ENCODE data around the gene TLL2.

DNA sequence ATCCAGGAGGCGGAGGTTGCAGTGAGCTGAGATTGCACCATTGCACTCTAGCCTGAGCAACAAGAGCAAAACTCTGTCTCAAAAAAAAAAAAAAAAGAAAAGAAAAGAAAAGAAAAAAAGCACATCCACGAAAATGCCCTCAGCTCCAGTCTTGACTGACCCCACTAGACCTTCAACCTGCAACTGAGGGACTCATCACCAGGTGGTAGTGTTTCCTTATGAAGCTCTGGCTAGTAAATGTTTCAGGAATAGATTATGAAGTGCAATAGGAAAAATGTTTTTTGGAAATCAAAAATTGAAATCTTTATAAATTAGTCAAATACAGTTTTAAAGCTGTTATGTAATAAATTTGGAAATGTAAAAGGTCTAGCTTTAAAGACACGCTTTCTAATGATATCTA, 22.4 kb downstream of the TLL2 start:
- TF ChIP-seq CBFB (CRISPR knock-in tag; IDR thresholded peaks at IDR 0.05), result no peak
- TF ChIP-seq, protein P1, sequence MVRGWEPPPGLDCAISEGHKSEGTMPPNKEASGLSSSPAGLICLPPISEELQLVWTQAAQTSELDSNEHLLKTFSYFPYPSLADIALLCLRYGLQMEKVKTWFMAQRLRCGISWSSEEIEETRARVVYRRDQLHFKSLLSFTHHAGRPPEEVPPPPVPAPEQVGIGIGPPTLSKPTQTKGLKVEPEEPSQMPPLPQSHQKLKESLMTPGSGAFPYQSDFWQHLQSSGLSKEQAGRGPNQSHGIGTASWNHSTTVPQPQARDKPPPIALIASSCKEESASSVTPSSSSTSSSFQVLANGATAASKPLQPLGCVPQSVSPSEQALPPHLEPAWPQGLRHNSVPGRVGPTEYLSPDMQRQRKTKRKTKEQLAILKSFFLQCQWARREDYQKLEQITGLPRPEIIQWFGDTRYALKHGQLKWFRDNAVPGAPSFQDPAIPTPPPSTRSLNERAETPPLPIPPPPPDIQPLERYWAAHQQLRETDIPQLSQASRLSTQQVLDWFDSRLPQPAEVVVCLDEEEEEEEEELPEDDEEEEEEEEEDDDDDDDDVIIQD (CRISPR knock-in tag; IDR thresholded peaks at IDR 0.05), result no peak
- TF ChIP-seq, protein P2, sequence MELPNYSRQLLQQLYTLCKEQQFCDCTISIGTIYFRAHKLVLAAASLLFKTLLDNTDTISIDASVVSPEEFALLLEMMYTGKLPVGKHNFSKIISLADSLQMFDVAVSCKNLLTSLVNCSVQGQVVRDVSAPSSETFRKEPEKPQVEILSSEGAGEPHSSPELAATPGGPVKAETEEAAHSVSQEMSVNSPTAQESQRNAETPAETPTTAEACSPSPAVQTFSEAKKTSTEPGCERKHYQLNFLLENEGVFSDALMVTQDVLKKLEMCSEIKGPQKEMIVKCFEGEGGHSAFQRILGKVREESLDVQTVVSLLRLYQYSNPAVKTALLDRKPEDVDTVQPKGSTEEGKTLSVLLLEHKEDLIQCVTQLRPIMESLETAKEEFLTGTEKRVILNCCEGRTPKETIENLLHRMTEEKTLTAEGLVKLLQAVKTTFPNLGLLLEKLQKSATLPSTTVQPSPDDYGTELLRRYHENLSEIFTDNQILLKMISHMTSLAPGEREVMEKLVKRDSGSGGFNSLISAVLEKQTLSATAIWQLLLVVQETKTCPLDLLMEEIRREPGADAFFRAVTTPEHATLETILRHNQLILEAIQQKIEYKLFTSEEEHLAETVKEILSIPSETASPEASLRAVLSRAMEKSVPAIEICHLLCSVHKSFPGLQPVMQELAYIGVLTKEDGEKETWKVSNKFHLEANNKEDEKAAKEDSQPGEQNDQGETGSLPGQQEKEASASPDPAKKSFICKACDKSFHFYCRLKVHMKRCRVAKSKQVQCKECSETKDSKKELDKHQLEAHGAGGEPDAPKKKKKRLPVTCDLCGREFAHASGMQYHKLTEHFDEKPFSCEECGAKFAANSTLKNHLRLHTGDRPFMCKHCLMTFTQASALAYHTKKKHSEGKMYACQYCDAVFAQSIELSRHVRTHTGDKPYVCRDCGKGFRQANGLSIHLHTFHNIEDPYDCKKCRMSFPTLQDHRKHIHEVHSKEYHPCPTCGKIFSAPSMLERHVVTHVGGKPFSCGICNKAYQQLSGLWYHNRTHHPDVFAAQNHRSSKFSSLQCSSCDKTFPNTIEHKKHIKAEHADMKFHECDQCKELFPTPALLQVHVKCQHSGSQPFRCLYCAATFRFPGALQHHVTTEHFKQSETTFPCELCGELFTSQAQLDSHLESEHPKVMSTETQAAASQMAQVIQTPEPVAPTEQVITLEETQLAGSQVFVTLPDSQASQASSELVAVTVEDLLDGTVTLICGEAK (IDR thresholded peaks at IDR 0.05), result no peak
- TF ChIP-seq, protein P2 (CRISPR knock-in tag; IDR thresholded peaks at IDR 0.05), result no peak
- TF ChIP-seq ZNF133 (CRISPR knock-in tag; IDR thresholded peaks at IDR 0.05), result no peak
- no peak for TF ChIP-seq SREBF2 (CRISPR knock-in tag; IDR thresholded peaks at IDR 0.05)
- TF ChIP-seq, protein P3, sequence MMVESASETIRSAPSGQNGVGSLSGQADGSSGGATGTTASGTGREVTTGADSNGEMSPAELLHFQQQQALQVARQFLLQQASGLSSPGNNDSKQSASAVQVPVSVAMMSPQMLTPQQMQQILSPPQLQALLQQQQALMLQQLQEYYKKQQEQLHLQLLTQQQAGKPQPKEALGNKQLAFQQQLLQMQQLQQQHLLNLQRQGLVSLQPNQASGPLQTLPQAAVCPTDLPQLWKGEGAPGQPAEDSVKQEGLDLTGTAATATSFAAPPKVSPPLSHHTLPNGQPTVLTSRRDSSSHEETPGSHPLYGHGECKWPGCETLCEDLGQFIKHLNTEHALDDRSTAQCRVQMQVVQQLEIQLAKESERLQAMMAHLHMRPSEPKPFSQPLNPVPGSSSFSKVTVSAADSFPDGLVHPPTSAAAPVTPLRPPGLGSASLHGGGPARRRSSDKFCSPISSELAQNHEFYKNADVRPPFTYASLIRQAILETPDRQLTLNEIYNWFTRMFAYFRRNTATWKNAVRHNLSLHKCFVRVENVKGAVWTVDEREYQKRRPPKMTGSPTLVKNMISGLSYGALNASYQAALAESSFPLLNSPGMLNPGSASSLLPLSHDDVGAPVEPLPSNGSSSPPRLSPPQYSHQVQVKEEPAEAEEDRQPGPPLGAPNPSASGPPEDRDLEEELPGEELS (CRISPR knock-in tag; IDR thresholded peaks at IDR 0.05; ENCODE audit: borderline replicate concordance), result no peak
- TF ChIP-seq KDM5B (IDR thresholded peaks at IDR 0.05; ENCODE audit: insufficient replicate concordance, low read depth, low read length), result no peak
- TF ChIP-seq, protein P4, sequence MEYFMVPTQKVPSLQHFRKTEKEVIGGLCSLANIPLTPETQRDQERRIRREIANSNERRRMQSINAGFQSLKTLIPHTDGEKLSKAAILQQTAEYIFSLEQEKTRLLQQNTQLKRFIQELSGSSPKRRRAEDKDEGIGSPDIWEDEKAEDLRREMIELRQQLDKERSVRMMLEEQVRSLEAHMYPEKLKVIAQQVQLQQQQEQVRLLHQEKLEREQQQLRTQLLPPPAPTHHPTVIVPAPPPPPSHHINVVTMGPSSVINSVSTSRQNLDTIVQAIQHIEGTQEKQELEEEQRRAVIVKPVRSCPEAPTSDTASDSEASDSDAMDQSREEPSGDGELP (CRISPR knock-in tag; IDR thresholded peaks at IDR 0.05; ENCODE audit: borderline replicate concordance), result no peak

All from K562 (cell line).